SK-N-SH treated with all-trans-retinoic acid at 6 μM for 48 hours (cell line): ENCODE data around the gene OGT.

Experiments used
- CSDC2 ChIP-seq: fragments of 250-450 bp; sonication (Bioruptor Pico); IDR thresholded peaks from 2 replicates; pipeline ENCODE4 v1.5.0; 2020; ENCODE audit warnings: mild to moderate bottlenecking, moderate library complexity
- PATZ1 ChIP-seq: fragments of 250-450 bp; sonication (Bioruptor Pico); IDR thresholded peaks from 2 replicates; pipeline ENCODE4 v1.8.0; 2020; ENCODE audit warnings: mild to moderate bottlenecking, moderate library complexity, borderline replicate concordance
- ZFP30 ChIP-seq: fragments of 450-650 bp; formaldehyde crosslinking; IDR thresholded peaks from 2 replicates; pipeline ENCODE4 v1.5.0; 2022; ENCODE audit warnings: mild to moderate bottlenecking, moderate library complexity

GRCh38 chrX:71549986-71550385 lies 17.1 kb downstream of the OGT start:
- no peak for TF ChIP-seq ZFP30 (CRISPR knock-in tag)
- no peak for TF ChIP-seq PATZ1
- no peak for TF ChIP-seq CSDC2
